Brain microvascular endothelial cell (primary cell): Measurements from ENCODE around the gene PHACTR1.

Source experiments
- DNase-seq: peaks from one replicate; pipeline ENCODE4 v3.0.0-alpha.2; 2020
- H3K27ac ChIP-seq: fragments of 250-450 bp; sonication (Bioruptor Pico); 2 replicates; pipeline ENCODE4 v1.5.1; 2020; ENCODE audit warnings: mild to moderate bottlenecking, moderate library complexity
- H3K27me3 ChIP-seq: fragments of 250-450 bp; sonication (Bioruptor Pico); replicated peaks from 2 replicates; pipeline ENCODE4 v1.5.1; 2020; ENCODE audit warnings: mild to moderate bottlenecking
- H3K36me3 ChIP-seq: fragments of 250-450 bp; sonication (Bioruptor Pico); replicated peaks from 2 replicates; pipeline ENCODE4 v1.5.1; 2020; ENCODE audit warnings: mild to moderate bottlenecking
- H3K4me3 ChIP-seq: 2 replicates; pipeline ENCODE4 v1.5.1; 2011; ENCODE audit warnings: low read depth, mild to moderate bottlenecking, control low read depth, low read length, moderate library complexity
- CTCF ChIP-seq: IDR thresholded peaks from 2 replicates; pipeline ENCODE4 v1.5.1; 2011; ENCODE audit warnings: low read depth, mild to moderate bottlenecking, moderate library complexity, low read length, control low read depth, inconsistent platforms; ENCODE audit errors: missing control alignments
- in situ Hi-C: cut with HindIII; loops from 2 replicates; pipeline ENCODE4 v1.10.0; 2017; ENCODE audit warnings: low sequenced_read_pairs, low pct_ligation_motif_present

The PHACTR1 gene

GRCh38 chr6:12973386-12973785 lies 256.8 kb downstream of the PHACTR1 start:
- H3K4me3 ChIP-seq = no peak overlapping the region
- no peak overlapping the region for H3K27ac ChIP-seq
- no peaks in the 10 kb centered on the region for H3K27me3 ChIP-seq
- no peaks in the 10 kb centered on the region for H3K36me3 ChIP-seq
- in situ Hi-C loops = no loop called here
- TF ChIP-seq CTCF = no peak
- no peak for DNase-seq

- no peak for TF ChIP-seq CTCF
- DNase-seq = no peak
- Histone ChIP-seq H3K27me3 (no peaks in the 10 kb centered on the region), H3K27ac (no peak overlapping the region), H3K4me3 (no peak overlapping the region), H3K36me3 (no peaks in the 10 kb centered on the region)
- in situ Hi-C loops = no loop called here
Observed at GRCh38 chr6:12974551-12974950, 258.0 kb downstream of the PHACTR1 start.

- DNase-seq = no peak
- no peak overlapping the region for H3K4me3 ChIP-seq
- in situ Hi-C loops = no loop called here
- H3K27ac ChIP-seq = no peak overlapping the region
- no peaks in the 10 kb centered on the region for H3K36me3 ChIP-seq
- H3K27me3 ChIP-seq = no peaks in the 10 kb centered on the region
- no peak for TF ChIP-seq CTCF
Observed at GRCh38 chr6:12976366-12976765, 259.8 kb downstream of the PHACTR1 start.

GRCh38 chr6:12977206-12977605 lies 260.6 kb downstream of the PHACTR1 start:
- Histone ChIP-seq H3K27me3 (no peaks in the 10 kb centered on the region), H3K27ac (no peak overlapping the region), H3K4me3 (no peak overlapping the region), H3K36me3 (no peaks in the 10 kb centered on the region)
- TF ChIP-seq CTCF = no peak
- in situ Hi-C loops = no loop called here
- DNase-seq = no peak

GRCh38 chr6:12977806-12978205 lies 261.2 kb downstream of the PHACTR1 start:
- Histone ChIP-seq H3K36me3 (no peaks in the 10 kb centered on the region), H3K27me3 (no peaks in the 10 kb centered on the region), H3K27ac (no peak overlapping the region), H3K4me3 (no peak overlapping the region)
- no peak for TF ChIP-seq CTCF
- in situ Hi-C loops = no loop called here
- DNase-seq = no peak

GRCh38 chr6:12980741-12981140 lies 264.2 kb downstream of the PHACTR1 start:
- Histone ChIP-seq H3K4me3 (no peak overlapping the region), H3K27ac (no peak overlapping the region), H3K27me3 (no peaks in the 10 kb centered on the region), H3K36me3 (no peaks in the 10 kb centered on the region)
- DNase-seq = no peak
- no peak for TF ChIP-seq CTCF
- in situ Hi-C loops = no loop called here
